ENCODE measurements around the gene CLDN16.

The CLDN16 gene

GRCh38 chr3:190458040-190458439 lies 70.1 kb downstream of the CLDN16 start:
- TF ChIP-seq CTCF (IDR thresholded peaks at IDR 0.05; ENCODE audit: low read depth, low read length, poor library complexity, severe bottlenecking) (no peak), EZH2phosphoT487 (IDR thresholded peaks at IDR 0.05; ENCODE audit: borderline replicate concordance, low read length) (no peak)
- Histone ChIP-seq H3K36me3 (ENCODE audit: control insufficient read depth, low read length) (no peaks in the 10 kb centered on the region), H3F3A (ENCODE audit: control insufficient read depth, insufficient read depth) (no peaks in the 10 kb centered on the region), H3K4me1 (ENCODE audit: control insufficient read depth, low read length) (no peaks in the 10 kb centered on the region), H3K79me2 (ENCODE audit: control insufficient read depth, low read length) (no peaks in the 10 kb centered on the region), H4K20me1 (ENCODE audit: control insufficient read depth, insufficient read depth, low read depth, low read length) (no peaks in the 10 kb centered on the region), H3K27ac (ENCODE audit: low read depth, low read length) (no peak overlapping the region), H3K9me2 (replicated peaks; ENCODE audit: control insufficient read depth, low read length) (no peaks in the 10 kb centered on the region), H3K4me3 (ENCODE audit: low read length) (no peak overlapping the region), H3K27me3 (ENCODE audit: control insufficient read depth, low read length) (no peaks in the 10 kb centered on the region), H3K9me3 (ENCODE audit: control insufficient read depth, insufficient read depth, low read length) (no peaks in the 10 kb centered on the region), H3K4me2 (ENCODE audit: low read length) (no peak overlapping the region)
